ENCODE data around the gene CITED4.

CITED4 gene

GRCh38 chr1:40872276-40872675, 10.1 kb upstream of the CITED4 start:
- CTCF ChIA-PET: interaction anchor here (0.6 kb wide), 1 partner anchor 100 kb away, joined by 3 read pairs; no protein-coding TSS in a partner anchor
- no peak for DNase-seq (ENCODE audit: extremely low spot score)
- POLR2A ChIA-PET: no interaction called here
- no peak for TF ChIP-seq CTBP1 (IDR thresholded peaks at IDR 0.05; ENCODE audit: borderline replicate concordance)
- no peak for TF ChIP-seq ZNF384 (IDR thresholded peaks at IDR 0.05)
- no peak for TF ChIP-seq SP1 (IDR thresholded peaks at IDR 0.05)
- TF ChIP-seq FOXK2 (IDR thresholded peaks at IDR 0.05): no peak
- no peak for TF ChIP-seq SUZ12 (IDR thresholded peaks at IDR 0.05)
- TF ChIP-seq HDGF (IDR thresholded peaks at IDR 0.05; ENCODE audit: borderline replicate concordance): no peak
- TF ChIP-seq LEF1 (IDR thresholded peaks at IDR 0.05; ENCODE audit: borderline replicate concordance): no peak
- no peak for TF ChIP-seq PKNOX1 (IDR thresholded peaks at IDR 0.05)
- TF ChIP-seq ELF4 (IDR thresholded peaks at IDR 0.05): no peak
- TF ChIP-seq TARDBP (IDR thresholded peaks at IDR 0.05): no peak
- TF ChIP-seq FOXM1 (IDR thresholded peaks at IDR 0.05; ENCODE audit: borderline replicate concordance): no peak
- no peak for TF ChIP-seq NFRKB (IDR thresholded peaks at IDR 0.05)
- no peak for TF ChIP-seq FOXA1 (IDR thresholded peaks at IDR 0.05)
- TF ChIP-seq BHLHE40 (IDR thresholded peaks at IDR 0.05; ENCODE audit: borderline replicate concordance): no peak

- ChIA-PET POLR2A (no interaction called here), CTCF (no interaction called here)
- no peak for DNase-seq (ENCODE audit: extremely low spot score)
- TF ChIP-seq LEF1 (IDR thresholded peaks at IDR 0.05; ENCODE audit: borderline replicate concordance) (no peak), ARNT (IDR thresholded peaks at IDR 0.05) (no peak), FOXK2 (IDR thresholded peaks at IDR 0.05) (no peak), ELF4 (IDR thresholded peaks at IDR 0.05) (no peak), BHLHE40 (IDR thresholded peaks at IDR 0.05; ENCODE audit: borderline replicate concordance) (no peak), SUZ12 (IDR thresholded peaks at IDR 0.05) (no peak), FOXM1 (IDR thresholded peaks at IDR 0.05; ENCODE audit: borderline replicate concordance) (no peak), SP1 (IDR thresholded peaks at IDR 0.05) (no peak), L3MBTL2 (conservative IDR thresholded peaks at IDR 0.05) (no peak), CTBP1 (IDR thresholded peaks at IDR 0.05; ENCODE audit: borderline replicate concordance) (no peak), FOXA1 (IDR thresholded peaks at IDR 0.05) (no peak), TARDBP (IDR thresholded peaks at IDR 0.05) (no peak), ZNF384 (IDR thresholded peaks at IDR 0.05) (no peak), NFRKB (IDR thresholded peaks at IDR 0.05) (no peak), PKNOX1 (IDR thresholded peaks at IDR 0.05) (no peak), HDGF (IDR thresholded peaks at IDR 0.05; ENCODE audit: borderline replicate concordance) (no peak)
Observed at GRCh38 chr1:40870135-40870728, 8.1 kb upstream of the CITED4 start.

- TF ChIP-seq FOXK2 (IDR thresholded peaks at IDR 0.05): no peak
- no peak for TF ChIP-seq ZNF384 (IDR thresholded peaks at IDR 0.05)
- no peak for TF ChIP-seq TARDBP (IDR thresholded peaks at IDR 0.05)
- no peak for TF ChIP-seq PKNOX1 (IDR thresholded peaks at IDR 0.05)
- TF ChIP-seq LEF1 (IDR thresholded peaks at IDR 0.05; ENCODE audit: borderline replicate concordance): no peak
- TF ChIP-seq NFRKB (IDR thresholded peaks at IDR 0.05): no peak
- no peak for TF ChIP-seq SP1 (IDR thresholded peaks at IDR 0.05)
- TF ChIP-seq SUZ12 (IDR thresholded peaks at IDR 0.05): no peak
- no peak for TF ChIP-seq FOXA1 (IDR thresholded peaks at IDR 0.05)
- TF ChIP-seq HDGF (IDR thresholded peaks at IDR 0.05; ENCODE audit: borderline replicate concordance): no peak
- TF ChIP-seq CTBP1 (IDR thresholded peaks at IDR 0.05; ENCODE audit: borderline replicate concordance): no peak
- ChIA-PET POLR2A (no interaction called here), CTCF (interaction anchor here (0.9 kb wide), 1 partner anchor 725 kb away, joined by 4 read pairs; no protein-coding TSS in a partner anchor)
- no peak for DNase-seq (ENCODE audit: extremely low spot score)
Observed at GRCh38 chr1:40868051-40868723, 6.0 kb upstream of the CITED4 start.

GRCh38 chr1:40861224-40862003, 749 bp downstream of the CITED4 start:
- no peak for DNase-seq (ENCODE audit: extremely low spot score)
- POLR2A ChIA-PET: interaction anchor here (0.6 to 1.8 kb wide), 6 partner anchors 8 to 330 kb away, joined by 3 to 13 read pairs (median 4); partner anchors contain the start of genes NFYC and ZNF684
- CTCF ChIA-PET: interaction anchor here (1.7 kb wide), 1 partner anchor 11 kb away, joined by 4 read pairs; no protein-coding TSS in a partner anchor
- TF ChIP-seq LEF1 (IDR thresholded peaks at IDR 0.05; ENCODE audit: borderline replicate concordance) (no peak), TARDBP (IDR thresholded peaks at IDR 0.05) (no peak)

GRCh38 chr1:40860706-40861223, 1.4 kb downstream of the CITED4 start:
- no peak for TF ChIP-seq NFRKB (IDR thresholded peaks at IDR 0.05)
- POLR2A ChIA-PET: interaction anchor here (1.8 kb wide), 1 partner anchor 7 kb away, joined by 13 read pairs; no protein-coding TSS in a partner anchor
- CTCF ChIA-PET: interaction anchor here (1.7 kb wide), 2 partner anchors 10 to 88 kb away, joined by 4 read pairs; no protein-coding TSS in a partner anchor
- DNase-seq (ENCODE audit: extremely low spot score): no peak

Data from HEK293T (cell line).